ENCODE results near the gene ST6GALNAC3.

DNA sequence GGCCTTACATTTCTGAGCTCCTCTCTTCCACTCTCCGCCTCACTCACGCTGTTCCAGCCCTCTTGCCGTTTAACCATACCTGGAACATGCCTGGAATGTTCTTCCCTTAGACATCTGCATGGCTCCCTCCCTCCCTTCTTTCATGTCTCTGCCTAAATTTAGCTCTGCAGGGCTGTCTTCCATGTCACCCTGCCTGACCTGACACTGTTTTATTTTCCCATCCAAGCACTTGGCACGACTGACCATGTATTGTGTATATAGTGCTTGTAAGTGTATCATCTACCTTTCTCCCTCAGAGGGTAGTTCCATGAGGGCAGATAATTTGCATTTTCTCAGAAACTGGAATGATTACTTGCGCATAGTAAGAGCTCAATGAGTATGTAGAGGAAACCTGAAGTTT is 47.3 kb downstream of the ST6GALNAC3 start:
- TF ChIP-seq GATA2 (IDR thresholded peaks at IDR 0.05; ENCODE audit: low read depth, low read length) (no peak), GATA3 (IDR thresholded peaks at IDR 0.05; ENCODE audit: low read depth, low read length) (no peak)
